Fibroblast of lung (primary cell): ENCODE results near the gene ANKS1B. TPM values are rescaled to one million over a fixed set of nuclear protein-coding genes. Genes with fewer than 3 reads are reported as not detected.

Experiments
- DNase-seq, 2 donors: peaks; one replicate each; pipeline versions ENCODE4 v3.0.0 to v3.0.0-alpha.2; 2010; ENCODE audit warnings: low read depth in 2 of 2
- H2AFZ ChIP-seq: 2 replicates; pipeline ENCODE4 v1.5.1; 2012; ENCODE audit warnings: low read length, control low read depth, inconsistent platforms
- H3K27ac ChIP-seq: 2 replicates; pipeline ENCODE4 v1.5.1; 2011; ENCODE audit warnings: low read length, control low read depth; ENCODE audit not compliant: insufficient read depth
- H3K27me3 ChIP-seq: 2 replicates; pipeline ENCODE4 v1.5.1; 2011; ENCODE audit warnings: mild to moderate bottlenecking, low read length; ENCODE audit not compliant: control insufficient read depth, insufficient read depth
- H3K36me3 ChIP-seq: 2 replicates; pipeline ENCODE4 v1.5.1; 2011; ENCODE audit warnings: low read length; ENCODE audit not compliant: control insufficient read depth, insufficient read depth
- H3K4me1 ChIP-seq: 2 replicates; pipeline ENCODE4 v1.5.1; 2011; ENCODE audit warnings: low read length; ENCODE audit not compliant: control insufficient read depth, insufficient read depth; ENCODE audit errors: extremely low read depth
- H3K4me2 ChIP-seq: 2 replicates; pipeline ENCODE4 v1.5.1; 2011; ENCODE audit warnings: low read length, control low read depth; ENCODE audit not compliant: insufficient read depth; ENCODE audit errors: extremely low read depth
- H3K4me3 ChIP-seq, 4 experiments: fragments of 200-600 bp in 1 of 4; sonication (generic) in 1 of 4; replicated peaks in 1 of 4; 2 replicates each; pipeline ENCODE4 v1.5.1; 2011 to 2016; ENCODE audit warnings: low read length in 4 of 4, low read depth in 3 of 4, mild to moderate bottlenecking in 3 of 4, control low read depth in 2 of 4, inconsistent platforms in 1 of 4, mixed read lengths in 1 of 4; ENCODE audit not compliant: insufficient read depth in 1 of 4; ENCODE audit errors: control extremely low read depth in 1 of 4
- H3K79me2 ChIP-seq: 2 replicates; pipeline ENCODE4 v1.5.1; 2012; ENCODE audit warnings: mild to moderate bottlenecking, low read length, inconsistent platforms; ENCODE audit not compliant: control insufficient read depth, insufficient read depth
- H3K9ac ChIP-seq: 2 replicates; pipeline ENCODE4 v1.5.1; 2011; ENCODE audit warnings: mild to moderate bottlenecking, low read length, control low read depth; ENCODE audit not compliant: insufficient read depth
- H3K9me3 ChIP-seq: 2 replicates; pipeline ENCODE4 v1.5.1; 2012; ENCODE audit warnings: low read depth, low read length; ENCODE audit not compliant: control insufficient read depth, insufficient read depth
- H4K20me1 ChIP-seq: 2 replicates; pipeline ENCODE4 v1.5.1; 2011; ENCODE audit warnings: low read length; ENCODE audit not compliant: control insufficient read depth, insufficient read depth; ENCODE audit errors: extremely low read depth
- EZH2 ChIP-seq: IDR thresholded peaks from 2 replicates; pipeline ENCODE4 v1.5.1; 2012; ENCODE audit warnings: low read length, control low read depth, mild to moderate bottlenecking; ENCODE audit errors: missing control alignments
- polyA plus RNA-seq, 2 donors: library from polyadenylated mRNA; depleted of rRNA in 1 of 2; stranded (reverse) in 1 of 2; unstranded in 1 of 2; fragments of >200 nt; gene quantifications; 2 replicates each; pipeline ENCODE4 v1.2.1, GENCODE V29; 2011 to 2012; ENCODE audit warnings: missing spikeins in 1 of 2
- total RNA-seq: library from RNA; depleted of rRNA; stranded (reverse); fragments of >200 nt; gene quantifications from 2 replicates; pipeline ENCODE4 v1.2.1, GENCODE V29; 2014
- TF ChIP-seq, protein P1 (sequence below), 2 donors: IDR thresholded peaks in 1 of 2; conservative IDR thresholded peaks in 1 of 2; 1 replicate in 1 of 2; 2 replicates in 1 of 2; pipeline ENCODE4 v1.5.1; 2011 to 2012; ENCODE audit warnings: low read length in 2 of 2, control low read depth in 1 of 2, inconsistent platforms in 1 of 2, low read depth in 1 of 2, mild to moderate bottlenecking in 1 of 2

ANKS1B gene
- total and polyA plus RNA-seq, 2 donors (not counting 1 experiment from before 2014, with no cell fraction given), result 0.11 to 0.83 TPM

DNA sequence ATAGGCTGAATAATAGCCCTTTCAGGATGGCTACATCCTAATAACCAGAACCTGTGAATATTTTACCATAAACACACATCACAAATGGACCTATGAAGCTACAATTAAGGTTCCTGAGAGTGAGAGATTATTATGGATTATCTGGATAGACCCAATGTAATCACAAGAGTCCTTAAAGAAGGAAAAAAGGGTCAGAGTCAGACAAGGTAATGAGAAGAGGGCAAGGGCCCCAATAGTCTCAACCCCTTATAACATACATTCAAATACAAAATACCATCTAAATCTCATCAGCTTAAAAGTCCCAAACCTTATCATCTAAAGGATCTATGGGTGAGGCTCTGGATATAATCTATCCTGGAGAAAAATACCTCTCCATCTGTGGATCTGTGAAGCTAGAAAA, 272.5 kb downstream of the ANKS1B start:
- H3K4me3 ChIP-seq, result no peak overlapping the region
- no peaks in the 10 kb centered on the region for H3K4me1 ChIP-seq
- TF ChIP-seq EZH2, result no peak
- TF ChIP-seq, protein P1, sequence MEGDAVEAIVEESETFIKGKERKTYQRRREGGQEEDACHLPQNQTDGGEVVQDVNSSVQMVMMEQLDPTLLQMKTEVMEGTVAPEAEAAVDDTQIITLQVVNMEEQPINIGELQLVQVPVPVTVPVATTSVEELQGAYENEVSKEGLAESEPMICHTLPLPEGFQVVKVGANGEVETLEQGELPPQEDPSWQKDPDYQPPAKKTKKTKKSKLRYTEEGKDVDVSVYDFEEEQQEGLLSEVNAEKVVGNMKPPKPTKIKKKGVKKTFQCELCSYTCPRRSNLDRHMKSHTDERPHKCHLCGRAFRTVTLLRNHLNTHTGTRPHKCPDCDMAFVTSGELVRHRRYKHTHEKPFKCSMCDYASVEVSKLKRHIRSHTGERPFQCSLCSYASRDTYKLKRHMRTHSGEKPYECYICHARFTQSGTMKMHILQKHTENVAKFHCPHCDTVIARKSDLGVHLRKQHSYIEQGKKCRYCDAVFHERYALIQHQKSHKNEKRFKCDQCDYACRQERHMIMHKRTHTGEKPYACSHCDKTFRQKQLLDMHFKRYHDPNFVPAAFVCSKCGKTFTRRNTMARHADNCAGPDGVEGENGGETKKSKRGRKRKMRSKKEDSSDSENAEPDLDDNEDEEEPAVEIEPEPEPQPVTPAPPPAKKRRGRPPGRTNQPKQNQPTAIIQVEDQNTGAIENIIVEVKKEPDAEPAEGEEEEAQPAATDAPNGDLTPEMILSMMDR (conservative IDR thresholded peaks at IDR 0.05 in 1 of 2, IDR thresholded peaks at IDR 0.05 in 1 of 2; ENCODE audit: low read depth in 1 of 2, low read length in 2 of 2), result no peak
- no peaks in the 10 kb centered on the region for H3K79me2 ChIP-seq
- no peak overlapping the region for H3K4me2 ChIP-seq
- H3K36me3 ChIP-seq, result no peaks in the 10 kb centered on the region
- H4K20me1 ChIP-seq, result no peaks in the 10 kb centered on the region
- H3K27ac ChIP-seq, result no peak overlapping the region
- no peaks in the 10 kb centered on the region for H3K27me3 ChIP-seq
- DNase-seq, result no peak
- no peaks in the 10 kb centered on the region for H3K9me3 ChIP-seq
- no peak overlapping the region for H2AFZ ChIP-seq
- H3K9ac ChIP-seq, result no peak overlapping the region

DNA sequence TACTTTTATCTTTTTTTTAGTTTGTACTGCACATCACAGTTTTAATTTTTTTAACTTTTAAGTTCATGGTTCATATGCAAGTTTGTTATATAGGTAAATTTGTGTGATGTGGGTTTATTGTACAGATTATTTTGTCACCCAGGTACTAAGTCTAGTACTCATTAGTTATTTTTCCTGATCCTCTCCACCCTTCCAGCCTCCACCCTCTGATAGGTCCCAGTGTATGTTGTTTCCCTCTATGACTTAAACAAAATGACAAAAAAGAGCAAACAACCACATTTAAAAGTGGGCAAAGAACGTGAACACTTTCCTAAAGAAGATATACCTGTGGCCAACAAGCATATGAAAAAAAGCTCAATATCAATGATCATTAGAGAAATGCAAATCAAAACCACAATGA, 273.5 kb downstream of the ANKS1B start:
- H3K36me3 ChIP-seq, result no peaks in the 10 kb centered on the region
- H3K4me2 ChIP-seq, result no peak overlapping the region
- TF ChIP-seq, protein P1 (conservative IDR thresholded peaks at IDR 0.05 in 1 of 2, IDR thresholded peaks at IDR 0.05 in 1 of 2; ENCODE audit: low read depth in 1 of 2, low read length in 2 of 2), result no peak
- H3K27ac ChIP-seq, result no peak overlapping the region
- H3K79me2 ChIP-seq, result no peaks in the 10 kb centered on the region
- H3K4me3 ChIP-seq, result no peak overlapping the region
- H3K9ac ChIP-seq, result no peak overlapping the region
- no peaks in the 10 kb centered on the region for H4K20me1 ChIP-seq
- no peaks in the 10 kb centered on the region for H3K4me1 ChIP-seq
- no peak for DNase-seq
- no peaks in the 10 kb centered on the region for H3K9me3 ChIP-seq
- no peaks in the 10 kb centered on the region for H3K27me3 ChIP-seq
- no peak overlapping the region for H2AFZ ChIP-seq

DNA sequence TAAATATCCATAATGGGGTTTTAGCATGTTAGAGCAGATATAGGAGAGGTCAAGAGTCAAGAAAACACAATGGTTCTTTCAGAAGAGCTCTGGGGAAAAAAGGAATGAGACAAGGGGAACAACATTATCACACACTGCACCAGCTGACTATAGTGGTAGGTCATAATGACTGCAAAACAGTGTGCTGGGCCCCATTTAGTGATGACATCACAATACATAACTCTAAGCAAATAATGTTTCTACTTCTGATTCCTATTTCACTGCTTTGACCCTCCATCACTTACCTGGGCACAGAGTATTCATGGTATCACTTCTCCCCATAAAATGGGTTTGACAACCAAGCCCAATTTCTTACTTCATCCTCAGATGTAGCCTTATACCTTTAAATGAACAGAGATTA, 275.1 kb downstream of the ANKS1B start:
- H3K27ac ChIP-seq, result no peak overlapping the region
- no peaks in the 10 kb centered on the region for H4K20me1 ChIP-seq
- H3K9ac ChIP-seq, result no peak overlapping the region
- H3K27me3 ChIP-seq, result no peaks in the 10 kb centered on the region
- no peaks in the 10 kb centered on the region for H3K4me1 ChIP-seq
- no peak overlapping the region for H3K4me2 ChIP-seq
- no peak overlapping the region for H2AFZ ChIP-seq
- no peaks in the 10 kb centered on the region for H3K9me3 ChIP-seq
- H3K79me2 ChIP-seq, result no peaks in the 10 kb centered on the region
- TF ChIP-seq EZH2, result no peak
- TF ChIP-seq, protein P1 (conservative IDR thresholded peaks at IDR 0.05 in 1 of 2, IDR thresholded peaks at IDR 0.05 in 1 of 2; ENCODE audit: low read depth in 1 of 2, low read length in 2 of 2), result no peak
- no peak for DNase-seq
- H3K4me3 ChIP-seq, result no peak overlapping the region
- no peaks in the 10 kb centered on the region for H3K36me3 ChIP-seq
